ENCODE data around the gene DRC7. TPM values are rescaled to one million over a fixed set of nuclear protein-coding genes. Genes with fewer than 3 reads are reported as not detected.
A peak's percentile ranks its signal among the peaks of the same experiment; 100 is the strongest.

The DRC7 gene
- total RNA-seq, 2 experiments from 2014 or later: not detected

DNA sequence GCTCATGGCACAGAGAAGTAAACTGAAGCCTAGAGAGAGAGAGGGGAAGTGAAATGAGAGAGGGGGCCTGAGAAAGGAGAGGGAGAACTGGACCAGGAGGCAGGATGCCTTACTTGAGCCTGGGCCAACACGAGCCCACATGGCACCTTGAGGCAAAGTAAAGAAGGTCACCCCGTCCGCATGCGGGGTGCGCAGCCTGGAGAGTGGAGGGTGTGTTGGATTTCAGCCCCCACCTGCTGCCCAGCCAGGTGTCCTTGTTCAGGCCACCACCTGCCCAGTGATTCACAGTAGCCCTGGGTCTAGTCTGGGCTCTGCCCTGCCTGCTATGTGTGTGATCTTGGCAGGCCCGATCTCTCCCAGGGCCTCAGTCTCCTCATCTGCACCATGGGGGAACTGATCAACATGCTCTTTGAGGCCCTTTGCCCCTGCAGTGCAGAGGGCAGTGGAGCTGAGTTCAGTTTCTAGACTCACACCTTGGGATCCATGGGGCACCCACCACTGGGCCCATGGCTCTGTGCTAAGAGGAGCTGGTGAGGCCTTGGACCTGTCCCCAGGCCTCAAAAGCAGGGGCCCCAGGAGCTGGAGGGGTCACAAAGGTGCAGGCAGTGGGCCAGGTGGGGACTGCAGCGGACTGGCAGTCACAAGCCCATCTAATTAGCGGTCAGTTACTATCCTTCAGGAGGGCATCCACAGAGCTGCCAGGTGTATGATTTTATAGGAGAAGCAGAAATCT lies 9.8 kb upstream of the DRC7 start:
- DNase-seq (no peak), ATAC-seq (no peak)
- H3K27me3 Mint-ChIP-seq: no peaks in the 10 kb centered on the region
- CTCF ChIA-PET: no interaction called here
- peaks cover 17% of the 10 kb centered on the region for H3K4me1 Mint-ChIP-seq
- no peaks in the 10 kb centered on the region for H3K36me3 Mint-ChIP-seq
- H3K4me3 Mint-ChIP-seq: no peak overlapping the region
- no peak overlapping the region for H3K27ac Mint-ChIP-seq
- H3K9me3 Mint-ChIP-seq (ENCODE audit: low read depth): no peaks in the 10 kb centered on the region

DNA sequence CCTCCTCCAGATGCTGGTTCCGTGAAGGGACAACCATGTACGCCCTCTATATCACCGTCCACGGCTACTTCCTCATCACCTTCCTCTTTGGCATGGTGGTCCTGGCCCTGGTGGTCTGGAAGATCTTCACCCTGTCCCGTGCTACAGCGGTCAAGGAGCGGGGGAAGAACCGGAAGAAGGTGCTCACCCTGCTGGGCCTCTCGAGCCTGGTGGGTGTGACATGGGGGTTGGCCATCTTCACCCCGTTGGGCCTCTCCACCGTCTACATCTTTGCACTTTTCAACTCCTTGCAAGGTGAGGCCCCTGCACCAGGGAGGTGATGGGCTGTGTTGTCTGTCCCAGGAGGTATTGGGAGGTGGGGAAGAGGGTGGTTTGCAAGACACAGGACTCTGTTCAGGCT lies 9.0 kb upstream of the DRC7 start:
- H3K9me3 Mint-ChIP-seq (ENCODE audit: low read depth): no peaks in the 10 kb centered on the region
- no peak overlapping the region for H3K4me3 Mint-ChIP-seq
- no peaks in the 10 kb centered on the region for H3K36me3 Mint-ChIP-seq
- no peak for DNase-seq
- no peaks in the 10 kb centered on the region for H3K27me3 Mint-ChIP-seq
- H3K27ac Mint-ChIP-seq: no peak overlapping the region
- CTCF ChIA-PET: interaction anchor here (0.8 kb wide), 1 partner anchor 9 kb away, joined by 3 read pairs; no protein-coding TSS in a partner anchor
- peaks cover 26% of the 10 kb centered on the region for H3K4me1 Mint-ChIP-seq
- no peak for ATAC-seq

DNA sequence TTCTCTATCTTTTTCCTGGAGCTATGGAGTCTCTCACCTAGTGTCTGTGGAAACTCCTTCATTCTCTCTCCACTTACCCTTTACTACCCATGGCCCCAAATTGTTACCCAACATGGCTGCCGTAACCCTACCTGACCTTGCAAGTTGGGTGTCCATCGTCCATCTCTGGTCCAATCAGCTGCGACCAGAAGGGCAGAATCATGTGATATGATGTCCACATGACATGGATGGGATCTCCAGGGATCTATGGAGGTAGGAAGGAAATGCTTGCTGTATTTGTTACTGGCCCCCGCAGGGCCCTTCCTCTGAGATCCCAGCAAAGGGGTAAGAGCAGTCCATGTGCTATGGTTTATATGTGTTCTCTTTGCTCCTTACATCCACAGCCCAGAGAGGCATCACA lies 8.0 kb upstream of the DRC7 start:
- H3K4me1 Mint-ChIP-seq: peaks cover 33% of the 10 kb centered on the region
- H3K36me3 Mint-ChIP-seq: no peaks in the 10 kb centered on the region

DNA sequence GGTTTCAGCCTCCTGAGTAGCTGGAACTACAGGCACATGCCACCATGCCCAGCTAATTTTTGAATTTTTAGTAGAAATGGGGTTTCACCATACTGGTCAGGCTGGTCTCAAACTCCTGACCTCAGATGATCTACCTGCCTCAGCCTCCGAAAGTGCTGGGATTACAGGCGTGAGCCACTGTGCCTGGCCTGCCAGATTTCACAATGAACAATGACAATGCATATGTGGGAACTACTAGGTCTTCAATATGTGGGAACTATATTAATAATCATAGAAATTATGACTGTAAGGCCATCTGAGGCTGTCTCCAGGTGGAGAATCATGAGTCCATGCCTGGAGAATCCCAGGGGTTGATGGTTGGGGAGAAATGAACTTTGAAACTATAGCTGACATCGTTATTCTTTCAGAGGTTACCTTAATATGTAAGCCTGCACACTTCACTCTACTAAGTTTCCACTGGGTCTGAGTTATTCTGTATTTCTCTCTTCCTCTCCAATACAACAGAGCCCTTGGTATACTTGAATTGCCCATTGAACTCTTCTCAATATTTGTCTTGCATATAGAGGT lies 7.2 kb upstream of the DRC7 start:
- H3K27me3 Mint-ChIP-seq: no peaks in the 10 kb centered on the region
- ATAC-seq (no peak), DNase-seq (no peak)
- H3K36me3 Mint-ChIP-seq: no peaks in the 10 kb centered on the region
- peaks cover 33% of the 10 kb centered on the region for H3K4me1 Mint-ChIP-seq
- CTCF ChIA-PET: no interaction called here
- H3K27ac Mint-ChIP-seq: peak overlapping the region; percentile 25
- no peak overlapping the region for H3K4me3 Mint-ChIP-seq
- no peaks in the 10 kb centered on the region for H3K9me3 Mint-ChIP-seq (ENCODE audit: low read depth)

More for the DNA sequence above, 8.0 kb upstream of the DRC7 start:
- ATAC-seq (no peak), DNase-seq (no peak)
- Mint-ChIP-seq H3K27me3 (no peaks in the 10 kb centered on the region), H3K9me3 (ENCODE audit: low read depth) (no peaks in the 10 kb centered on the region), H3K4me3 (no peak overlapping the region), H3K27ac (no peak overlapping the region)
- CTCF ChIA-PET: interaction anchor here (0.6 kb wide), 1 partner anchor 124 kb away, joined by 3 read pairs; no protein-coding TSS in a partner anchor

DNA sequence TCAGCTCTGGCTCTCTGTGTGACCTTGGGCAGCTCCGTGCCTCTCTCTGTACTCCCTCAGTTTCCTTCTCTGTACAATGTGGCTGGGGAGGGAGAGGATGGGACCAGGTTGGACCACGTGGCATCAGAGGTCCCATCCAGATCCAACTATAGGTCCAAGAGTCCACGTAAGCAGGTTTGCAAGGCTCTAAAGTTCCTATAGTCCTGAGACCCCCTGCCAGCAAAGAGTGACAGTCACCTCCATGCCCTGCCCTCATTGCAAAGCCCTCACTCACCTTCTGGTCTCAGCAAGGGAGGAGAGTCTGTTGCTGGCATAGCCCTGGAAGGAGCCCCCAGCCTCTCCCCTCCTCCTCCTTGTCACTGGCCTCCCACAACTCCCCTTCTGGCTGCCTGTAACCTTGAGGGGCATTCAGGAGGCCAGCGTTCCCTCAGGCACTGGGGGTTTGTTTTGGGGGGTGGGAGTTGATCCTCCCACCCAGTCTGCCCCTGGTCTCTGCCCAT lies 6.1 kb upstream of the DRC7 start:
- ATAC-seq (no peak), DNase-seq (no peak)
- no peak overlapping the region for H3K4me3 Mint-ChIP-seq
- H3K9me3 Mint-ChIP-seq (ENCODE audit: low read depth): no peaks in the 10 kb centered on the region
- no peaks in the 10 kb centered on the region for H3K27me3 Mint-ChIP-seq
- H3K4me1 Mint-ChIP-seq: peaks cover 33% of the 10 kb centered on the region
- CTCF ChIA-PET: interaction anchor here (2.3 kb wide), 1 partner anchor 39 kb away, joined by 16 read pairs; no protein-coding TSS in a partner anchor
- H3K36me3 Mint-ChIP-seq: no peaks in the 10 kb centered on the region
- no peak overlapping the region for H3K27ac Mint-ChIP-seq

DNA sequence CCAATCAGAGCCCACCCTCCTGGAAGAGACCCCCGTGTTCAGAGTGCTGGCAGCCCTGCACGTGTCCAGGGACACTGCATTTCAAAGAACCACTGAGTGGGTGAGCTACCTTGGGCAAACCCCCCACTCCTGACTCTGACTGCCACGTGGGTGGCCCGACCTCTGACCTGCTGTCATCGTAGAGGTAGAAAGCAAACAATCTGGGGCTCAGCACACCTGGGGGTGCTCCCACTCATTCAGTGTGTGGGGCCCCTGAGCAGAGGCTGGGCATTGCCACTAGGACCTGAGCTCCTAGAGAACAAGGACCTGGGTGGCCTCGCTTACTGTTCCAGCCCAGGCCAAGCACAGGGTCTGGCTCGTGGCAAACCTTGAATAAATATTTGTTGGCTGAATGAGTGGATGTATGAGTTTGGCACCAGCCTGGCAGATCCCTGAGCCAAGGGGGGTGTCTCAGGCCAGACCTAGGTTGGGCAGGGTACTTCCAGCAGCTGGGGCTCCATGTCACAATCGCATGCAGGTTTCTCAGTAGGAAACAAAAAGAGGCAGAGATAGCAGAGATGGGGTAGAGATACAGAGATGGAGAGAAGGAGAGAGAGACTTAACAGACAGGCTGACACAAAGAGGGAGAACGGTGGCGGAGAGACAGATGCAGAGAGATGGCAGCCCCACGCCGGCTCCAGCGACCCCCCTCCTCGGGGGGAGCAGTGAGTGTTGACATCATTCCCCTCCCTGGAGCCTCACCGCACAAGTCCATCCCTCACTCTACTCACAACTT lies 5.4 kb upstream of the DRC7 start:
- Mint-ChIP-seq H3K27ac (peak overlapping the region; percentile 88), H3K4me1 (peaks cover 33% of the 10 kb centered on the region), H3K4me3 (peak overlapping the region; percentile 33), H3K27me3 (peaks cover 2% of the 10 kb centered on the region), H3K9me3 (ENCODE audit: low read depth) (no peaks in the 10 kb centered on the region), H3K36me3 (no peaks in the 10 kb centered on the region)
- CTCF ChIA-PET: interaction anchor here (1.4 to 2.3 kb wide), 2 partner anchors 40 to 113 kb away, joined by 6 to 16 read pairs; no protein-coding TSS in a partner anchor
- DNase-seq (no peak), ATAC-seq (no peak)

DNA sequence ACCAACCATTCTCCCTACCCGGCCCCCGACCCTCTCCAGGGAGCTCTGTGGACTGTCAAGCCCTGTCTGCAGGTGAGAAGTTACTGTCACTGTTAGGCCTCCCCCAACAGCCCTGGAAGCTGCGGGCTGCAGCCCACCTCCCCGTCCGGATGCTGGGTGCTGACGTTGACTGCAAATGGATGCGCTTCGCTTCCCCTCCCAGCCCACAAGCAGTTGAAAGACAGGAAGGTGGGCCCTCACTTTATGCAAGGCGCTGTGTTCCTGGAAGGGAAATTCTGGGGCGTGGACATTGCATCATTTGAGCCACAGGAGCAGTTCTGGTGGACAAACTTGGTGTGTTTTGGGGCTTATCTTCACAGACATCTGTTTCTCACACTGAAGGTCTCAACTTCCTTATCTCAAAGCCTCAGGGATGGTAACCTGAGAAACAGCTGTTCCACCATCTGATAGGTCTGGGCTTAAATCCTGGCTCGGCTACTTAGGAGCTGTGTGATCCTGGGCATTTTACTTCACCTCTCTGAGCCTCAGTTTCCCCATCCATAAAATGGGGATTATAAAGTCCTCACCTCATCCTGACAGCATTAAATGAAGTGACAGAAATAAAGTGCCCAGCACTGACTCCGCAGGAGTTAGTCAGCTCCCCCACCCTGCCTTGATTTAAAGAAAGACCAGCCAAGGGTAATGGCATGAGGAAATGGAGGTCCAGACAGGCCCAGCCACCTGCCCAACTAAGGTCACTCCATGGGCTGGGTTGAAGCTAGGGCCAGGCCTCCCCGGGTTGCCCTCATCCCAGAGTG lies 4.6 kb upstream of the DRC7 start:
- Mint-ChIP-seq H3K9me3 (ENCODE audit: low read depth) (no peaks in the 10 kb centered on the region), H3K4me1 (peaks cover 36% of the 10 kb centered on the region), H3K36me3 (no peaks in the 10 kb centered on the region), H3K27me3 (peaks cover 2% of the 10 kb centered on the region), H3K27ac (peak overlapping the region; percentile 88), H3K4me3 (peak overlapping the region; percentile 33)
- DNase-seq: peak; percentile 82
- peak; percentile 83 for ATAC-seq
- CTCF ChIA-PET: interaction anchor here (1.3 to 2.3 kb wide), 4 partner anchors 40 to 114 kb away, joined by 3 to 16 read pairs (median 4); no protein-coding TSS in a partner anchor

DNA sequence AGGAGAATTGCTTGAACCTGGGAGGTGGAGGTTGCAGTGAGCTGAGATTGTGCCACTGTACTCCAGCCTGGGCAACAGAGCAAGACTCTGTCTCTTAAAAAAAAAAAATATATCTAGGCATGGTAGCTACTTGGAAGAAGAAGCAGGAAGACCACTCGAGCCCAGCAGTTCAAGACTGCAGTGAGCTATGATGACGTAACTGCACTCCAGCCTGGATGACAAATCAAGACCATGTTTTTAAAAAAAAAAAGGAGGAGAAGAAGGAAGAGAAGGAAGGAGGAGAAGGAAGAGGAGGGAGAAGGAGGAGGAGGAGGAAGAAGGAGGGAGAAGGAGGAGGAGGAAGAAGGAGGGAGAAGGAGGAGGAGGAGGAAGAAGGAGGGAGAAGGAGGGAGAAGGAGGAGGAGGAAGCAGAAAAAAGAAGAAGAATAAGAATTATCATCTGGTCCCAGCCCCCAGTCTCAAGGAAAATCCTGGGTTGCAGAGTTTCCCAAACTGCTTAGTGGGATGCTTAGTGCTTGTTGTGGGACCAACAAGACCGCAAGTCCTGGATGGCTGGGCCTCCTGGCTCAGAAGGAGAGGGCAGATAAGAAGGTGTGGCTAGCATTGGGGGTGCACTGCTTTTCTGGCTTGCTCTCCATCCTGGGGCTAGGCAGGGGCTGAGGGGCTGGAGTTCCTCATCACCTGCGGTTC lies 3.7 kb upstream of the DRC7 start:
- no peaks in the 10 kb centered on the region for H3K9me3 Mint-ChIP-seq (ENCODE audit: low read depth)
- H3K4me1 Mint-ChIP-seq: peaks cover 36% of the 10 kb centered on the region
- CTCF ChIA-PET: interaction anchor here (1.3 to 2.3 kb wide), 3 partner anchors 41 to 100 kb away, joined by 3 to 16 read pairs (median 3); no protein-coding TSS in a partner anchor
- ATAC-seq (no peak), DNase-seq (no peak)
- no peaks in the 10 kb centered on the region for H3K36me3 Mint-ChIP-seq
- peaks cover 2% of the 10 kb centered on the region for H3K27me3 Mint-ChIP-seq
- H3K4me3 Mint-ChIP-seq: no peak overlapping the region
- peak overlapping the region; percentile 88 for H3K27ac Mint-ChIP-seq

DNA sequence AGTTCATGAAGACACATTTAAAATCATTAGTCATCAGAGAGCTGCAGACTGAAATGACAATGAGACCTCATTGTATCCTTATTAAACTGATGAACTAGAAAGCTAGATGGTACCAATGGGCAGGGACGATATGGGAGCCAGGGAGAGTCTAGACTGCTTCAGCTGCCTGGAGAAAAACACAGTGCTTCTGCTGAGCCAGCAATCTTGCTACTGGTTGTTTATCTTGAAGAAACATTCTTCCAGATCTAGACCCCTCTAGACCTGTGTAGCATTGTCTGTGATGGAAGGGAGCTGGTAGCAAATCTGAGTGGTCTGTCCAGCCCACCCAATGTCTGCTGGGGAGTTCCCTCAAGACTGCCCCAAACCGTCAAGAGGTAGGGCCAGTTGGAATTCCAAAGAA lies 2.0 kb upstream of the DRC7 start:
- H3K9me3 Mint-ChIP-seq (ENCODE audit: low read depth): no peaks in the 10 kb centered on the region
- no peak overlapping the region for H3K27ac Mint-ChIP-seq
- H3K4me1 Mint-ChIP-seq: peaks cover 36% of the 10 kb centered on the region
- ATAC-seq (no peak), DNase-seq (no peak)
- H3K27me3 Mint-ChIP-seq: peaks cover 2% of the 10 kb centered on the region
- H3K36me3 Mint-ChIP-seq: no peaks in the 10 kb centered on the region
- no peak overlapping the region for H3K4me3 Mint-ChIP-seq
- CTCF ChIA-PET: interaction anchor here (0.6 to 1.6 kb wide), 2 partner anchors 27 to 325 kb away, joined by 3 to 4 read pairs; no protein-coding TSS in a partner anchor

DNA sequence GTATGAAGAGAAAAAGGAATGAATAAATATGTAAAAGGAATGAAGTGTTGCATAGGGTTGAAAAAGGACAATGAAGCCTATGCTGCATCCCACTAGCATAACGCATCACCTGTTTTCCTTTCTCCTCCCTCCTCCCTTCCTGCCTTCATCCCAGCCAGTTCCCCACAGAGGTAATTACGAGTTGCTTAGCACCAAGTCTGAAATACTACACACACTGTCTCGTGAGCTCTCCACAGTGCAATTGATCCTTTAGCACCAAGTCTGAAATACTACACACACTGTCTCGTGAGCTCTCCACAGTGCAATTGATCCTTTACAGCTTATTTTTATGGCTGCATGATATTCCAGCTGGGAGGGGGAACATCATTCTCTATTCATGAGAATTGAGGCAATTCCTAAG lies 1.1 kb upstream of the DRC7 start:
- ATAC-seq (no peak), DNase-seq (no peak)
- no peak overlapping the region for H3K27ac Mint-ChIP-seq
- CTCF ChIA-PET: interaction anchor here (1.1 kb wide), 1 partner anchor 46 kb away, joined by 3 read pairs; no protein-coding TSS in a partner anchor
- peaks cover 29% of the 10 kb centered on the region for H3K4me1 Mint-ChIP-seq
- H3K4me3 Mint-ChIP-seq: no peak overlapping the region
- H3K9me3 Mint-ChIP-seq (ENCODE audit: low read depth): no peaks in the 10 kb centered on the region
- peaks cover 2% of the 10 kb centered on the region for H3K27me3 Mint-ChIP-seq
- H3K36me3 Mint-ChIP-seq: no peaks in the 10 kb centered on the region

DNA sequence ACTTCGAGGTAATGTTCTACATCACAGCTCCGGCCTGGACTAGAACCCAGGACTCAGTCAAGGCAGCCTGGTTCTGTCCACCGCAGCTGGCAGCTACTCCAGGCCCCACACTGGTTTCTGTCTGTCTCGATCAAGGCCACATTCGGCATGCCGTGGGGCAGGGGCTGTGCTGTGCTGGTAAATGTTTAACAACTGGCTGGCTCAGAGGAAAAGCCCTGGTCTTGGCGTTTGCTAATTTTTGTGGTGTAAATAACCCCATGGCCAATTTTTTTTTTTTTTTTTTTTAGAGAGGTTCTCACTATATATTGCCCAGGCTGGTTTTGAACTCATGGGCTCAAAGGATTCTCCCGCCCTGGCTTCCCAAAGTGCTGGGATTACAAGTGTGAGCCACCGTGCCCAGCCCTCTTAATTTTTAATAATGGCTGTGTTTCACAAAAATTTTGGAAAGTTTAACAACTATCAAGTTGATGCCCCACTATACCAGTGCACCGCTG lies 328 bp upstream of the DRC7 start:
- DNase-seq (no peak), ATAC-seq (no peak)
- H3K9me3 Mint-ChIP-seq (ENCODE audit: low read depth): no peaks in the 10 kb centered on the region
- CTCF ChIA-PET: interaction anchor here (1.1 kb wide), 1 partner anchor 47 kb away, joined by 3 read pairs; no protein-coding TSS in a partner anchor
- H3K4me3 Mint-ChIP-seq: no peak overlapping the region
- no peaks in the 10 kb centered on the region for H3K36me3 Mint-ChIP-seq
- H3K27ac Mint-ChIP-seq: no peak overlapping the region
- peaks cover 2% of the 10 kb centered on the region for H3K27me3 Mint-ChIP-seq
- H3K4me1 Mint-ChIP-seq: peaks cover 24% of the 10 kb centered on the region

DNA sequence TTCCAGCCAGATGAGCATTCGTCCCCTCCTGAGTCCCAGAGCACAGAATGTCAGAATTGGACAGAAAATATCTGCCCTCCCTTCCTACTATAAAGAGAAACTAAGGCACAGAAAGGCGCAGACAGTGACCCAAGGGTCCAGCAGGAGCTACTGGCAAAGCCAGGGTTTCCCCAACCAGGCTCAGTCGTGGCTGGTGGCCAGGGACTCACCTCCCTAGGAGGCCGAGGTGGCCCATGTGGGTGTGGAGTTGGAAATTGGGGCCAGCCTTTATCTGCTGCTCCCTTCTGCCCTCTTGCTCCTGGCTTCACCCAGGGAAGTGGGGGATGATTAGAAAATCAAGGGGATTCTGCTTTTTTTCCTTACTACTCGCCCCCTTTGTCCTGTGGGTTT lies 1.1 kb downstream of the DRC7 start:
- no peak overlapping the region for H3K4me3 Mint-ChIP-seq
- H3K36me3 Mint-ChIP-seq: no peaks in the 10 kb centered on the region
- H3K27me3 Mint-ChIP-seq: peaks cover 2% of the 10 kb centered on the region
- H3K4me1 Mint-ChIP-seq: peaks cover 10% of the 10 kb centered on the region
- H3K9me3 Mint-ChIP-seq (ENCODE audit: low read depth): no peaks in the 10 kb centered on the region
- CTCF ChIA-PET: no interaction called here
- no peak for DNase-seq
- ATAC-seq: no peak
- H3K27ac Mint-ChIP-seq: no peak overlapping the region

Measured in activated CD8-positive, alpha-beta memory T cell treated with anti-CD3 and anti-CD28 coated beads, Interleukin-2, amount 10 ng/mL, durations not matched to agents 7 days and 5 days (primary cell).